Dendritic cell treated with granulocyte-macrophage colony-stimulating factor and Interleukin-4, amounts not matched to agents 40 ng/mL and 50 ng/mL, for 4 days (primary cell): ENCODE data around the gene OBSL1.

ENCODE experiments used
- H3K27ac Mint-ChIP-seq: one replicate; pipeline ENCODE4 v1.8.0; 2022; ENCODE audit warnings: mild to moderate bottlenecking, mixed read lengths
- H3K27me3 Mint-ChIP-seq: one replicate; pipeline ENCODE4 v1.8.0; 2022; ENCODE audit warnings: mild to moderate bottlenecking, mixed read lengths
- H3K36me3 Mint-ChIP-seq: one replicate; pipeline ENCODE4 v1.8.0; 2022; ENCODE audit warnings: low read depth, mixed read lengths
- H3K4me1 Mint-ChIP-seq: one replicate; pipeline ENCODE4 v1.8.0; 2022; ENCODE audit warnings: low read depth, mixed read lengths
- H3K4me3 Mint-ChIP-seq: one replicate; pipeline ENCODE4 v1.8.0; 2022; ENCODE audit warnings: mild to moderate bottlenecking, moderate library complexity, mixed read lengths
- H3K9me3 Mint-ChIP-seq: one replicate; pipeline ENCODE4 v1.8.0; 2022; ENCODE audit warnings: mixed read lengths
- intact Hi-C: fragments of 100-400 bp; cut with micrococcal nuclease; formaldehyde crosslinking; loops from one replicate; pipeline ENCODE4 v1.15.0; 2022

OBSL1 gene

DNA sequence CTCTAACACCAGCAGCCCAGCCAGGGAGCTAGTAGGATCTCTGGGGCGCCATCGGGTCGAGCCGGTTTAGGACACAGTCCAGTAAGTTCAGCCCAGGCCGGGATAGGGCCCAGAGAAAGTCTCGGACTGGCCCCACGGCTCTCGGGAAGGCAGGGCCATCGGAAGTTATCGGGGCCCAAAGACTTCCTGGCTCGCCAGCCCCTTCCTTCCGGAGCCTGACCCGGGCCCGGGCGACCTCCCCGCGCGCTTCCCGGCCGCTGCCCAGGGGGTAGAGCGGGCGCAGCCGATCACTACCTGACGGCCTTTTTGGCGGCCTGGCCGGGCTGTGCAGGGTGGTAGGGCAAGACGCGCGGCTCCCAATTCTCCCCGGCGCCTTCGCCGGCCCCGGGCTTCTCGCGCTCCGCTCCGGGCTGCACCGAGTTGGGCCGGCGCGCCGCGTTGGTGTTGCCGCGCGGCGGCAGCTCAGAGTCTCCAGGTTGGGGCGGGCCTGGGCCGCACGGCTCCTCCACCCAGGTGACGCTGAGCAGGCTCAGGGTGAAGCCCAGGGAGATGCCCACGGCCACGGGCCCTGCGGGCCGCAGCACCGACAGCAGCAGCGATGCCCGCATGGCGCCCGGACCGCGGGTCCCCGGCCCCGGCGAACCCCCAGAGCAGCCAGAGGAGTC lies 28.3 kb downstream of the OBSL1 start:
- H3K27ac Mint-ChIP-seq, result peak overlapping the region; percentile 39
- intact Hi-C loops, result no loop called here

DNA sequence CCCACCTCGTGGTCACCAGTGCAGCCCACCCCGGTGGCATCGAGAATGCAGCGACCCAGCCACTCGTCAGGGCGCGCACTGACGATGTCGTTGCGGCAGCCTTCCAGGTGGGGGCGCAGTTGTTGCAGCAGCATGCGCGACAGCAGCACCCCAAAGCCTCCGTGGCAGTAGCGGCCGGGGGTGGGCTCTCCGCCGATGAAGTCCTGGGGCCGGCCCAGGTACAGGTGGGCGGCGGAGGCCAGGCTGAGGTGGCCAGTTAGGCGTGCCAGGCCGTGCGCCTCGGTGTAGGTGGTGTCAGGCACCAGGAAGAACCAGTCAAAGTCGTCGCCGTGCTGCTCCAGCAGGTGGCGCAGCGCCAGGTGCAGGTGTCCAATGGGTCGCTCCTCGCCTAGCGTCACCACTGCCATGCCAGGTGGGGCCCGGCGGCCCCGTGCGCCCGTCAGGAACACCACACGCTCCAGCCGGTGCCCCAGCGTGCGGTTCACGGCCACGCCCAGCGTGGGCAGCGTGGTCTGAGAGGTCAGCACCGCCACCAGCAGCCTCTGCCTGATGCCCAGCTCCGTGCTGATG lies 29.6 kb downstream of the OBSL1 start:
- no peaks in the 10 kb centered on the region for H3K9me3 Mint-ChIP-seq
- peak overlapping the region; percentile 54 for H3K4me3 Mint-ChIP-seq
- H3K27ac Mint-ChIP-seq, result no peak overlapping the region
- peaks cover 74% of the 10 kb centered on the region for H3K27me3 Mint-ChIP-seq
- intact Hi-C loops, result loop anchor here (1.0 kb wide), 2 partner anchors 101 to 148 kb away; no protein-coding TSS in a partner anchor
- peaks cover 9% of the 10 kb centered on the region for H3K4me1 Mint-ChIP-seq
- no peaks in the 10 kb centered on the region for H3K36me3 Mint-ChIP-seq

More for the DNA sequence above, 28.3 kb downstream of the OBSL1 start:
- H3K27me3 Mint-ChIP-seq, result peaks cover 76% of the 10 kb centered on the region
- no peaks in the 10 kb centered on the region for H3K36me3 Mint-ChIP-seq
- no peaks in the 10 kb centered on the region for H3K9me3 Mint-ChIP-seq
- peak overlapping the region; percentile 48 for H3K4me3 Mint-ChIP-seq
- H3K4me1 Mint-ChIP-seq, result peaks cover 9% of the 10 kb centered on the region

DNA sequence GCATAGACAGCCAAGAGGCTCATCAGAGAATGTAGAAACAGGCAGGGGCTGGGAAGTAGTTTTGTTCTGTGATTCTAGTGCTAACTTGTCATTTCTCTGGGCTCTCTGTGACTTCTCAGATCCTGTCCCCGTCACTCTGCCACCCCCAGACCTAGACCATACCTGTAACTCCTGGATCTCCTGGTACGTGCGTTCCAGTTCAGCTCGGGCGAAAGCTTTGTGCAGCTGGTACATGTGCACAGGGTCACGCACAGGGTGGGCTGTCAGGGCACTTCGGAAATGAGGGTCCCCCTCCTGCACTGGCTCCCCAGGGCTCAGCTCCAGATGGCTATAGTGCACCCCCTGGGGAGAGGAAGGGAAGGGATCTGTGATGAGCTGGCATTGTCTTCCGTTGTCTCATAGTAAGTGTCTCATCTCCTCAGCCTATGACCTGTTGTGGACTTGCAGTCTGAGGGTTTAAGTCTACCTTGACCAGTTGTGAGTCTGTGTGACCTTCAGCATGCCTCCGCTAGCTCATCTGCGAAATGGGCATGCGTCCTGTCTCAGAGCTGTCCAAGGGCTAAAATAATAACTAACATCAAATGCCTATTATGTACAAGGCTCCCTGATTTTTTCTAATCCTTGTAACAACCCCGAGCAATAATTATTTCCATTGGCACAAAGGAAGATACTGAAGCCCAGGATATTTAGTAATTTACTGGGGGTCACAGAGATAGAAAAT lies 30.4 kb downstream of the OBSL1 start:
- intact Hi-C loops, result loop anchor here (1.0 kb wide), 2 partner anchors 101 to 148 kb away; no protein-coding TSS in a partner anchor
- Mint-ChIP-seq H3K27me3 (peaks cover 72% of the 10 kb centered on the region), H3K9me3 (no peaks in the 10 kb centered on the region), H3K4me1 (peaks cover 9% of the 10 kb centered on the region), H3K36me3 (no peaks in the 10 kb centered on the region), H3K4me3 (no peak overlapping the region), H3K27ac (no peak overlapping the region)

- Mint-ChIP-seq H3K9me3 (no peaks in the 10 kb centered on the region), H3K4me1 (peaks cover 9% of the 10 kb centered on the region), H3K36me3 (no peaks in the 10 kb centered on the region), H3K27ac (no peak overlapping the region), H3K4me3 (no peak overlapping the region), H3K27me3 (peaks cover 64% of the 10 kb centered on the region)
- intact Hi-C loops, result no loop called here
Observed at GRCh38 chr2:219539926-219540678, 31.2 kb downstream of the OBSL1 start.

DNA sequence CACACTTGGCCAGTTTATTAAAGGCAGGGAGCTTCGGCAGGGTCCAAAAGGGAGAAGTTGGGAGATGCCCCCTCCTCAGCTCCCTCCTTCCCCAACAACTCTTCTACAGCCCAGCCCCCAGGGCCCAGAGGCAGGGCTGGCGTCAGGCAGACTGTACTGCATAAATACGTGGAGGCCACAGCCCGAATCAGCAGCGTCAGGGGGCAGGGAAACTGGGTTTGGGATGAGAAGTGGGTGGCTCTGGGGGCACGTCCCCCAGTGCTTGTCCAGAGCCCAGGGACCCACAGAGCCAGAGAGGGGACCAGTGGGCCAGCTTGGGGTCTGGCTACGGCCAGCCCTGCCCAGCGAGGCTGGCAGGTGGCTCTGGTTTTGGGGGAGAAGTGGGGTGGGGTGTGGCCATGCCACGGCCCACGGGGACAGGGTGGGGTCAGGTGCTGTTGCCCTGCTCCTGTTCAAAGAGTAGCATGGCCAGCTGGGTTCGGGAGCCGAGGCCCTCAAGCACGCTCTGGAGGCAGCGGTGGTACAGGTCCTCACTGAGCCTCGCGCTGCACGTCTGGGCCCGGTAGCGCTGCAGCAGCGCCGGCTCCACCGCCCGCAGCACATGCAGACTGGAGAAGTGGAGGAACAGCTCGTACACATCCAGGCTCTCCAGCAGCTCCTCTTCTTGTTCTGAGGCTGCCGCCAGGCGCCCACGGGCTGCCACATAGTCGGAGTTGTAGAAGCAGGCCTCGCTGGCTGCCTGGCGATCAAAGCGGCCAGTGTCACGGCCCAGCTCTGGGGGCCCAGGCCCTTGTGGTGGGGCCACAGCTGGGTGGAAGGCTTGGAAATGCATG lies 32.2 kb downstream of the OBSL1 start:
- peaks cover 57% of the 10 kb centered on the region for H3K27me3 Mint-ChIP-seq
- intact Hi-C loops, result no loop called here
- no peaks in the 10 kb centered on the region for H3K36me3 Mint-ChIP-seq
- peaks cover 1% of the 10 kb centered on the region for H3K4me1 Mint-ChIP-seq
- no peak overlapping the region for H3K4me3 Mint-ChIP-seq
- H3K27ac Mint-ChIP-seq, result no peak overlapping the region
- H3K9me3 Mint-ChIP-seq, result no peaks in the 10 kb centered on the region

DNA sequence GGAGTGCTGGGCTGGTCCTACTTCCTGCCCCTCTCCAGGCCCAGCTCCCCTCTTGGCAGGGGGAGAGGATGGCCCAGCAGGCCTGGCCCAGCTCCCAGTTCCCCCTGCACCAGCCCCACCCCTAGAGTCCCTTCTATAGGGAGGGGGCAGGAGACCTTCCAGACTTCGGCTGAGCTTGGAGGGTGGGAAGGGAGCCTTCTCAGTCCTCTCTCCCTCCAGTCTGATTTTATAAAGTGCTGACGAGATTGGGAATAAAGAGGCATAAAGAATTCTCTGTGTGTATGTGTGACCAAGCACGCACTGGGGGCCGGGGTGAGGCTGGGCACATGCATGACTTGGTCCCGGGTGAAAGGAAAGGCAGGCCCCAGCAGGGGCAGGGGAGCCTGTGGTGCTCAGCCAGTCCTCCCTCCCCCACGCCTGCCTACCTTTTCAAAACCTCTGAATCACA lies 32.8 kb downstream of the OBSL1 start:
- H3K27ac Mint-ChIP-seq, result no peak overlapping the region
- no peaks in the 10 kb centered on the region for H3K9me3 Mint-ChIP-seq
- intact Hi-C loops, result no loop called here
- no peaks in the 10 kb centered on the region for H3K36me3 Mint-ChIP-seq
- H3K4me1 Mint-ChIP-seq, result no peaks in the 10 kb centered on the region
- H3K27me3 Mint-ChIP-seq, result peaks cover 54% of the 10 kb centered on the region
- H3K4me3 Mint-ChIP-seq, result no peak overlapping the region

GRCh38 chr2:219537657-219538488 lies 33.5 kb downstream of the OBSL1 start:
- Mint-ChIP-seq H3K27ac (no peak overlapping the region), H3K36me3 (no peaks in the 10 kb centered on the region), H3K4me1 (no peaks in the 10 kb centered on the region), H3K9me3 (no peaks in the 10 kb centered on the region), H3K4me3 (no peak overlapping the region), H3K27me3 (peaks cover 56% of the 10 kb centered on the region)
- intact Hi-C loops, result no loop called here

- H3K27me3 Mint-ChIP-seq, result peaks cover 52% of the 10 kb centered on the region
- no peaks in the 10 kb centered on the region for H3K4me1 Mint-ChIP-seq
- H3K36me3 Mint-ChIP-seq, result no peaks in the 10 kb centered on the region
- no peaks in the 10 kb centered on the region for H3K9me3 Mint-ChIP-seq
- intact Hi-C loops, result no loop called here
- no peak overlapping the region for H3K4me3 Mint-ChIP-seq
- H3K27ac Mint-ChIP-seq, result no peak overlapping the region
Observed at GRCh38 chr2:219536967-219537366, 34.4 kb downstream of the OBSL1 start.

DNA sequence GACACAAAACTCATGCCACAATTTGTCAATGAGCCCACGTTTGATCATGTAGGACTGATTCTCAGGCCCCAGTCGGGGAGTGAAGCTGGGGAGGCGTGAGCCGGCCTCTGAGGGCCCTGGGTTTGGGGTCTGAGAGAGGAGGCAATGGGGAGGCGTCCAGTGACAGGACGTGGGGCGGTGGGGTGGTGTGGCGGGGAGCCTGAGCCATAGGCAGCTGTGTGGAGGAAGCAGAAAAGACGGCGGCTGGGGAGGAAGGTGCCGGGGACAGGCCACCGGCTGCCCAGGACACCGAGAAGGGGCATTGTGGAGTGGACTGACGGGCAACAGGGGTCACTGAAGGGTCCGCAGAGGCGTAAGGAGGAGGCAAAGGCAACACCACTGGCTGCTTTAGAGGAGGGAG lies 34.9 kb downstream of the OBSL1 start:
- no peaks in the 10 kb centered on the region for H3K4me1 Mint-ChIP-seq
- no peaks in the 10 kb centered on the region for H3K9me3 Mint-ChIP-seq
- peaks cover 51% of the 10 kb centered on the region for H3K27me3 Mint-ChIP-seq
- H3K27ac Mint-ChIP-seq, result no peak overlapping the region
- intact Hi-C loops, result no loop called here
- no peak overlapping the region for H3K4me3 Mint-ChIP-seq
- no peaks in the 10 kb centered on the region for H3K36me3 Mint-ChIP-seq

DNA sequence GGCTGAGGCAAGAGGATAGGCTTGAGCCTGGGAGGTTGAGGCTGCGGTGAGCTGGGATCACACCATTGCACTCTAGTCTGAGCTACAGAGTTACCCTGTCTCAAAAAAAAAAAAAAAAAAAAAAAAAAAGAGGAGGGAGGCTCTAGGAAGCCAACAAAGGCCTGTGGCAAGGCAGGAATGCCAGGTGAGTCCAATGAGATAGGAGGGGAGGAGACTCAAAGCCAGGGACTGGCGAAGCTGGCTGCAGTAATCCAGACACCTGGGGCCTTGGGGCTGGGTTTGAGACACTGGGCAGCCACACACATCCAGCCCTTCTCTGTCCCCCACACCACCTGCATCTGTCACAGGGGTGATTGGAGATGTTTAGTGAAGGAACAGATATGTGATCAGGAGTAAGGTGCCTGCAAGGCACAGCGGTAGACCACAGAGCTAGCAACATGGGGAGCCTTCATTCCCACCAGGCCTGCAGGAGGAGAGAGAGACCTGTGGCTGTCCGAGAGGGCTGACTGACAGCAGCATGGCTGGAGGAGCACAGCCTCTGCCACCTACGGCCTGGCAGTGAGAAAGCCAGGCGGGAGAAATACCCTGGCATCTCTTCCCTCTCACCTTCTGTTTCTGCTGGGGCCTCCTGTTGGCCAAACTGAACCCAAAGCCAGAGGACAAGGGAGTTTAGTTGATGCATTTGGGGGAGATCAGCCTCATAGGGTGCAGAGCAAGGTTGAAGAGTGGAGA lies 37.2 kb downstream of the OBSL1 start:
- no peak overlapping the region for H3K27ac Mint-ChIP-seq

DNA sequence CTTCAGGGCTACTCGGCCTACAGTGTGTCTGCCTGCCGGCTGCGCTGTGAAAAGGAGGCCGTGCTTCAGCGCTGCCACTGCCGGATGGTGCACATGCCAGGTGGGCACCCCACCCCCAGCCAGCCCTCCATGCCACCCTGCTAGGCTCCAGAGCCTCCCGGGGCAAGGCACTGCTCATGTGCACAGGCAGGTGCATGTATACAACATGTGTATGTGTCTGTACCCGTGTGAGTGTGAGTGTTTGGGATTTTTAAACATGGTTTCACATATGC lies 39.0 kb downstream of the OBSL1 start:
- intact Hi-C loops, result no loop called here
- no peak overlapping the region for H3K27ac Mint-ChIP-seq
- peaks cover 69% of the 10 kb centered on the region for H3K27me3 Mint-ChIP-seq
- H3K4me3 Mint-ChIP-seq, result no peak overlapping the region
- no peaks in the 10 kb centered on the region for H3K36me3 Mint-ChIP-seq
- H3K4me1 Mint-ChIP-seq, result peaks cover 6% of the 10 kb centered on the region
- H3K9me3 Mint-ChIP-seq, result no peaks in the 10 kb centered on the region

More for the DNA sequence above, 37.2 kb downstream of the OBSL1 start:
- H3K4me1 Mint-ChIP-seq, result peaks cover 6% of the 10 kb centered on the region
- peaks cover 59% of the 10 kb centered on the region for H3K27me3 Mint-ChIP-seq
- H3K9me3 Mint-ChIP-seq, result no peaks in the 10 kb centered on the region
- H3K4me3 Mint-ChIP-seq, result no peak overlapping the region
- intact Hi-C loops, result no loop called here
- H3K36me3 Mint-ChIP-seq, result no peaks in the 10 kb centered on the region

DNA sequence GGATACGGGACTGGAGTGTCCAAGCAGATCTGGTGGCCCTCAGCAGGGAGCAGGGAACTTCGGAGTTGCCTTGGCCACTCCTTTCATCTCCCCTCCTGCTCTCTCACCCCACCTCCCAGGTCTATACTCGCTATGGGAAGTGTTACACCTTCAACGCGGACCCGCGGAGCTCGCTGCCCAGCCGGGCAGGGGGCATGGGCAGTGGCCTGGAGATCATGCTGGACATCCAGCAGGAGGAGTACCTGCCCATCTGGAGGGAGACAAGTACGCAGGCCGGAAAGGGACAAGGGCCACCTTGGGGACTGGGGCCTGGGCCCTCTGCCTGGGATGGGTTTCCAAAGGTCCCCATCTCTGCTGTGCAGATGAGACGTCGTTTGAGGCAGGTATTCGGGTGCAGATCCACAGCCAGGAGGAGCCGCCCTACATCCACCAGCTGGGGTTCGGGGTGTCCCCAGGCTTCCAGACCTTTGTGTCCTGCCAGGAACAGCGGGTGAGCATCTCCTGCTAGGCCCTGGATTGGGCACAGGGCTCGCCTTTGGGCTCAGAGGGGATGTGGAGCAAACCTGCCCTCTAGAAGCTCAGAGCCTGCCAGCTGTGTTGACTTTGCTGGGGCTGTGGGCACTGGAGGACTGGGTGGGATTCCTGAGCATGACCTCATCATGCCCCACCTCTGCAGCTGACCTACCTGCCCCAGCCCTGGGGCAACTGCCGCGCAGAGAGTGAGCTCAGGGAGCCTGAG lies 39.5 kb downstream of the OBSL1 start:
- intact Hi-C loops, result loop anchor here (2.0 kb wide), 1 partner anchor 129 kb away; no protein-coding TSS in a partner anchor
- no peak overlapping the region for H3K4me3 Mint-ChIP-seq
- peaks cover 6% of the 10 kb centered on the region for H3K4me1 Mint-ChIP-seq
- H3K27me3 Mint-ChIP-seq, result peaks cover 69% of the 10 kb centered on the region
- no peak overlapping the region for H3K27ac Mint-ChIP-seq
- no peaks in the 10 kb centered on the region for H3K9me3 Mint-ChIP-seq
- no peaks in the 10 kb centered on the region for H3K36me3 Mint-ChIP-seq
